T follicular helper cell (primary cell): ENCODE measurements around the gene CNTD1.

ENCODE experiments used
- DNase-seq: peaks from one replicate; pipeline ENCODE4 v3.0.0-alpha.2; 2020; ENCODE audit warnings: low read depth

Gene CNTD1

DNA sequence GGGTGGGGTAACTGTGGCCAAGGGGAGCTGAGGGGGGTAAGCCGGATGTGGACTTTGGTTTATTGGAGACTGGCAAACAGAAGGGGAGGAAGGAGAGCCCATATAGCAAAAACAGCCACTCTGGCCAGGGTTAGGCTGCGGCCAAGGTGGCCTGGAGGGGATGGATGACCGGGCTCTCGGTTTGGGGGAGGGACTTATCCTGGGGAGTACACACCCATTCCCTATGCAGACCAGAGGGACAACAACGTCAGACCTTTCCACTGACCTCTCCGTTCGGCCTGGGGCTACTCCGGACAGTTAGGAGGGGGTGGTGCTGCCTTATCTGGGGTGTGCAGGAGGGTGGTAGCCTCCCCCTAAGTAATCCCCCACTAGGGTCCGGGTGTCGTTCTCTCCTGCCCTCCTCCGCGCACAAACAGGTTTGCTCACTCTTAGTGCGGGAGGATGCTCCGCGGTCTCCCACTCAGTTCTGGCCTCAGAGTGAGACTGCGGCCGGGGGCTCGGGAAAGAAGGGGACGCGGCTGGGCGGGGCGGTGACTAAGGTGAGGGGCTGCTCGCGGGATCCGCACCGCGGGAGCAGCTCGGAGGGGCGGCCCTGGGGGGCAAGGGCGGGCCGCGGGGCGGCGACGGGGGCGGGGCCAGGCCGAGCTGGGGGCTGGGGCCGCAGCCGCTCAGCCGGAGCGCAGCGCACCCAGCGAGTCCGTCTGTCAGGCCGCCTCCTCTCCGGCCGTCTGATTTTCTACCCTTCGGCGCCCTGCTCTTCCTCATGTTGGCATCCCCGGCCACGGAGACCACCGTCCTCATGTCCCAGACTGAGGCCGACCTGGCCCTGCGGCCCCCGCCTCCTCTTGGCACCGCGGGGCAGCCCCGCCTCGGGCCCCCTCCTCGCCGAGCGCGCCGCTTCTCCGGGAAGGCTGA, 18.5 kb upstream of the CNTD1 start, which contains the start of gene WNK4:
Gene WNK4 (plus strand): TSS at position 675 of the 915 bp plus-strand sequence. CDS start 89 bp downstream, at position 764.
- DNase-seq, result no peak

DNA sequence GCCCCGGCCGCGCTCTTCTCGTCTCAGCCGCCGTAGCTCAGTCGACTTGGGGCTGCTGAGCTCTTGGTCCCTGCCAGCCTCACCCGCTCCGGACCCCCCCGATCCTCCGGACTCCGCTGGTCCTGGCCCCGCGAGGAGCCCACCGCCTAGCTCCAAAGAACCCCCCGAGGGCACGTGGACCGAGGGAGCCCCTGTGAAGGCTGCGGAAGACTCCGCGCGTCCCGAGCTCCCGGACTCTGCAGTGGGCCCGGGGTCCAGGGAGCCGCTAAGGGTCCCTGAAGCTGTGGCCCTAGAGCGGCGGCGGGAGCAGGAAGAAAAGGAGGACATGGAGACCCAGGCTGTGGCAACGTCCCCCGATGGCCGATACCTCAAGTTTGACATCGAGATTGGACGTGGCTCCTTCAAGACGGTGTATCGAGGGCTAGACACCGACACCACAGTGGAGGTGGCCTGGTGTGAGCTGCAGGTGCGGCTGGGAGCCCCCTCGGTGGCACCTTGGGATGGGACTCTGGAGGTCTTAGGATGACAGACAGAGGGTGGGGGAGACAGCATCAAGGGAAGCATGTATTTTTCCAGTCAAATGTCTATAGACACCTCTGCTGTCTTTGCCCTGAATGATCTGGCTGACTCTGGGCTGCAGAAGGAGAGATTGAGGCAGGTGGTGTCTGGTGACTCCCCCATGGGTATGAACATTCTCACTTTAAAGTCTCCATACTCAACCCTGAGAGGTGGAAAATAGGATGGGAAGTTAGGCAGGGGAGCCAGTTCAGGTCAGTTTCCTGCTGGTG, 17.6 kb upstream of the CNTD1 start:
- DNase-seq, result no peak

DNA sequence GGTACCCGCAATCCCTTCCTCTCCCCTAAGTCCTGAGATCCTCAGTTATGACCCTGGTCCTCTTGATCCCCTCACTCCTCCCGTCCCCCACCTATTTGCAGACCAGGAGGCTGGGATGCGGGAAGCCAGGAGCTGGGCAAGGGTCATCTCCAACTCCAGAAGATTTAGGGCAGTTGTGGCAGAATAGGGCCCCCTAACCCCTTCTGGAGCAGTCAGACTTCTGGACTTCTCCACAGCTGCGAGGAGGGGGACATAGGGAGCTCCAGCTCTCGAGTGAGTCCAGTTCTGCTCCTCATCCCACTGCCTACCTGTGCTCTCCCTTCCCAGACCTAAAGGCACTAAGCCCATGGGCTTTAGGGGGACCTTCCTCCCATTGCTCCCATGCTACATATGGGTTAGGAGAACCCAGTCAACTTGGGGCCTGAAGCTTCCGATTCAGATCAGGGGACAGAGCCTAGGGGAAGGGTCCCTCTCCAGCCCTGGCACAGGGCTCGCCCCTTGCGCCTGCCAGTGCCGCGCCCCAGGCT, 17.0 kb upstream of the CNTD1 start:
- DNase-seq, result no peak

DNA sequence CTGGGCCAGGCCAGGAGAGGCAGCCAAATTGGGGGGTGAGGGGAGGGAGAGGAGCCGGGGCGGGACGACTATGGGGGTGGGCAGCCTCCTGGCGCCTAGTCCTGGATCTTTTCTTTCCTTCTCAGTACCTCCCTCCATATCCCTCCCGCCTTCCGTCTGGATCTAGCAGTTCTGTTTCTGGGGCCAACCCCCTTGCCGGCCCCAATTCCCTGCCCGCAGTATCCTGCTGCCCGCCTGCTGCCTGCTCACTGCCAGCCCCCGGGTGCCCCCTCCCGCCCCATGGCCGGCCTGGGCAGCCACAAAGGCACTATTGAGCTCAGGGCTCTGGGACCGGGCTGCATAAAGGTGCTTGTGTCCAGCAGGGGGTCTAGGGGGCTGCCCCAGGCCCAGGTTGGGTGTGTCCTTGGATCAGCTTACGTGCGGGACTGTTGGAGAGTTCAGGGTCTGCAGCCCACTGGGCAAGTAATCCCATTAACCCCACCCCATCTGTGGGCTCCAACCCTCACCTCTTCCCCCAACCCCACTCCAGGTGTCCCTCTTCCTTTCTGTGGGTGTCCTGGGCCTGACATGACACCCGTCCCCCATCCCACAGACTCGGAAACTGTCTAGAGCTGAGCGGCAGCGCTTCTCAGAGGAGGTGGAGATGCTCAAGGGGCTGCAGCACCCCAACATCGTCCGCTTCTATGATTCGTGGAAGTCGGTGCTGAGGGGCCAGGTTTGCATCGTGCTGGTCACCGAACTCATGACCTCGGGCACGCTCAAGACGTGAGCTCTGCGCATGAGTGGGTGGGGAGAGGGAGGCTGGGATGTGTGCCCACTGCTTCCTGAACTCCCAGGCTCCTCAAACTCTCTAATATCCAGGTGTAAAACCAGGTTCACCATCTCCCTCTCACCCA, 16.2 kb upstream of the CNTD1 start:
- no peak for DNase-seq

DNA sequence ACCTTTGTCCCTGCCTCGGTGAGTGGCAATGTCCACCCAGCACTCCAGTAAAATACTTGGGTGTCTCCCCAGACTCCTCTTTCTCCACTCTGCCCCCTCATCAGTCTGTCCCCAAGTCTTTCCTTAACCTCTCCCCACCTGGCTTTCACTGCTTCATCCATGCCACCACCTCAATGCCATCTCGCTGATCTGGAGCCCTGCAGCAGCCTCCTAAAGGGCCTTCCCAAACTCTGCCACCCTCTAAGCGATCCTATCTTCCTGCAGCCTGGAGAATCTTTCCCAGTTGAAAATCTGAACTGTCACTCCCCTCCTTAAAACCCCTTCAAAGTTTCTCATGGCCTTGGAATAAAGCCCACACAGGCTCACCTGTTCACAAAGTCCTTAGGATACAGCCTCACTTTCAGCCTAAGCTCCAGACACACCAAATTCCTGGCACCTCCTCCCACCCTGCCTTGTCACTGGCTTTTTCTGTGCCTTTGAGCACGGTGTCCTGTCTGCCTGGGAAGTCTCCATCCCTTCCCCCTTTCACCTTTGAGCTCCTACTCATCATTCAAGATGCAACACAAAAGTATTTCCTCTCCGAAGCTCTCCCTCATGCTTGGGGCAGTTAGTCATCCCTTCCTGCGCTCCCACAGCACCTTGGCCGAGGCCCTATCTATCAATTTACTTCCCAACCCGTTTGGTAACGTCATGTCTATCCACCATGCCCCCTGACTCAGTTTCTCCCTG, 15.4 kb upstream of the CNTD1 start:
- no peak for DNase-seq

DNA sequence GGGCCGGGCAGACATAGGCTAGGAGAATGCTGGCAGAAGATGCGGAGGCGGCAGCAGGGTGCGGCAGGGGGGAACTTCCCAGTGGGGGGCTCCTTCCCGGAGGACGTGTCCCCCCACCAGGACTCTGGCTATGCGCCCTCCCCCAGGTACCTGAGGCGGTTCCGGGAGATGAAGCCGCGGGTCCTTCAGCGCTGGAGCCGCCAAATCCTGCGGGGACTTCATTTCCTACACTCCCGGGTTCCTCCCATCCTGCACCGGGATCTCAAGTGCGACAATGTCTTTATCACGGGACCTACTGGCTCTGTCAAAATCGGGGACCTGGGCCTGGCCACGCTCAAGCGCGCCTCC, 14.9 kb upstream of the CNTD1 start:
- DNase-seq, result no peak

DNA sequence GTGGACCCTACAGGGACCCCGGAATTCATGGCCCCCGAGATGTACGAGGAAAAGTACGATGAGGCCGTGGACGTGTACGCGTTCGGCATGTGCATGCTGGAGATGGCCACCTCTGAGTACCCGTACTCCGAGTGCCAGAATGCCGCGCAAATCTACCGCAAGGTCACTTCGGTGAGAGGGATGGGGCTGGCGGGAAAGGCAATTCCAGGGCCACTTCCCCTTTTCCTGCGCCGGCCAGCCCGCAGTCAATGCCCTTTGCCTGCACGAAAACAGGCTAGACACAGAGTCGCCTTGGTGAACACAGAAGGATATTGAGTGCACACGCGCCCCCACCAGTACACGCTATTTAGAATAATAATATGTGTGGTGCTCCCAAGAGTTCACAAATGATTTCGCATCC, 14.3 kb upstream of the CNTD1 start:
- DNase-seq, result no peak

DNA sequence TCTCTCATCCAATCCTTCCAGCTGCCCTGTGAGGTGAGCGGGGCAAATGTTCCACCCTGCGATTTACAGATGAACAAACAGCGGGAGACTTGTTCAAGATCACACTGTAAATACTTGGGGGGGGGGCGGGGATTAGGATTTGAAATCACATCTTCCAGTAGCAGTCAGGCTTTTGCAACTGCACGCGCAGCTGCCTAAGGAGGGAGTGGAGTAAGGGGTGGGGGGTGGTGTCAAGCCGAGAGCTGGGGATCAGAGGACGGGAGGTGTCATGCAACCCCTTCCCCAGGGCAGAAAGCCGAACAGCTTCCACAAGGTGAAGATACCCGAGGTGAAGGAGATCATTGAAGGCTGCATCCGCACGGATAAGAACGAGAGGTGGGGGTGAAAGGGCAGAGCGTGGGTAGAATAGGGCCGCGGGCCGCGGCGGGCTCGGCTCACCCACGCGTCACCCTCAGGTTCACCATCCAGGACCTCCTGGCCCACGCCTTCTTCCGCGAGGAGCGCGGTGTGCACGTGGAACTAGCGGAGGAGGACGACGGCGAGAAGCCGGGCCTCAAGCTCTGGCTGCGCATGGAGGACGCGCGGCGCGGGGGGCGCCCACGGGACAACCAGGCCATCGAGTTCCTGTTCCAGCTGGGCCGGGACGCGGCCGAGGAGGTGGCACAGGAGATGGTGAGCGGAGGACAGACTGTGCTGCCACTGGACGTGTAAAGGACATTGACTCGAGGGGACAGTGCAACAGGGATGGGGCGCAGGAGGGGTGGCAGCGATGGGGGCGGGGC, 13.7 kb upstream of the CNTD1 start:
- DNase-seq, result no peak

DNA sequence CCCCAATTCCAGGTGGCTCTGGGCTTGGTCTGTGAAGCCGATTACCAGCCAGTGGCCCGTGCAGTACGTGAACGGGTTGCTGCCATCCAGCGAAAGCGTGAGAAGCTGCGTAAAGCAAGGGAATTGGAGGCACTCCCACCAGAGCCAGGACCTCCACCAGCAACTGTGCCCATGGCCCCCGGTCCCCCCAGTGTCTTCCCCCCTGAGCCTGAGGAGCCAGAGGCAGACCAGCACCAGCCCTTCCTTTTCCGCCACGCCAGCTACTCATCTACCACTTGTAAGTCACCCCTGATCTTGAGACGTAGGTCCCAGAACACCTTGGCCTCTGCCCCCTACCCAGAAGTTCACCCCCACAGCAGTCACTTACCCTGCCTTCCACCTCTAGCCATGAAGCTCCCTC, 11.4 kb upstream of the CNTD1 start:
- no peak for DNase-seq

DNA sequence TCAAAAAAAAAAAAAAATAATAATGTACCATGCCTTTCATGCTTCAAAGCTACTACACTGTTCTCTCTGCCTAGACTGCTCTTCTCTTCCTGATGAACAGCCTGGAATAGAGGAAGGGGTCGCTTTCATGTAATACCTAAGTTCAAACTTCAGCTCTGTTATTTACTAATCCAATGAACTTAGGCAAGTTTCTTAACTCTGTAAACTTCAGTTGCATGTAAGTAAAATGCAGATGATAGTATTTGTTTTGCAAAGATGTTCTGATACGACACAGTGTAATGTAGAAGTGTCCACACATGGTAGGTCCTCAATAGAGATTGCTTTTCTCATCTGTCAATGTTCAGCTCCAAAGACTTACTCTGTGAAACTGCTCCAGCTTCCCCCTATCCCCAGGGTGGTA, 6.7 kb upstream of the CNTD1 start:
- no peak for DNase-seq

DNA sequence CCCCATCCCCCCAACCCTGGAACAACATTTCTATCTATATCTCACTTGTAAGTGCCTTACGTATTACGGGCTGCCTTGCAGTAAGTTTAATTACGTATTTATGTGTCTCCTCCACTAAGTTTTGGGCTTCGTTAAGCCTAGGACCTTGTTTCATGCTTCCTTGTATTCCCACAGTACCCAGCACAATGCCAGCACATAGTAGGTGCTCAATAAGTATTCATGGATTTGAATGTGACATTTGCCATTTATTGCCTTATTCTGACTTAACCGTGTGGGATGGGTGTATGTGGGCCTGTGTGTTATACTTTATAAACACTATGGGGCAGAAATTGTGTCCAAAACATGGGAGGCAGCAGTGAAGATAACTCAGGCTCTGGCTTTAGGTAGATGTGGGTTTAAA, 6.1 kb upstream of the CNTD1 start:
- no peak for DNase-seq

DNA sequence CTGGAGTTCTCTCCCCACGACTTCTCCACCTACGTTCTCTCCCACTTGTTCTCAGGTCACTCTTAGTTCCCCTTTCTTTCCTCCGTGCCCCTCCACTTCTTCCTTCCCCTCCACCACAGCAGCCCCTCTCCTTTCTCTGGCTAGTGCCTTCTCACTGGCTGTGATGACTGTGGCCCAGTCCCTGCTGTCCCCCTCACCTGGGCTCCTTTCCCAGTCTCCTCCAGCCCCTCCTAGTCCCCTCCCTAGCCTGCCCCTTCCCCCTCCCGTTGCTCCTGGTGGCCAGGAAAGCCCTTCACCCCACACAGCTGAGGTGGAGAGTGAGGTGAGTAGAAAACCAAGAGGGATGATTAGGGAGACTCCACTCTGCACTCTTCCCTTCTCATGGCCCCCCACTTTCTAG, 3.6 kb upstream of the CNTD1 start:
- no peak for DNase-seq

DNA sequence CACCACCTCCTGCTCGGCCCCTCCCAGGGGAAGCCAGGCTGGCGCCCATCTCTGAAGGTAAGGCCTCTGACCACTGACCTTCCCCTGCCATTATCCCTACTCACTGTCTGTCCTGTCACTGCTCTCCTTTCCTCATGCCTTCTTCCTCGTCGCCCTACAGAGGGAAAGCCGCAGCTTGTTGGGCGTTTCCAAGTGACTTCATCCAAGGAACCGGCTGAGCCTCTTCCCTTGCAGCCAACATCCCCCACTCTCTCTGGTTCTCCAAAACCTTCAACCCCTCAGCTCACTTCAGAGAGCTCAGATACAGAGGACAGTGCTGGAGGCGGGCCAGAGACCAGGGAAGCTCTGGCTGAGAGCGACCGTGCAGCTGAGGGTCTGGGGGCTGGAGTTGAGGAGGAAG, 3.2 kb upstream of the CNTD1 start:
- no peak for DNase-seq

DNA sequence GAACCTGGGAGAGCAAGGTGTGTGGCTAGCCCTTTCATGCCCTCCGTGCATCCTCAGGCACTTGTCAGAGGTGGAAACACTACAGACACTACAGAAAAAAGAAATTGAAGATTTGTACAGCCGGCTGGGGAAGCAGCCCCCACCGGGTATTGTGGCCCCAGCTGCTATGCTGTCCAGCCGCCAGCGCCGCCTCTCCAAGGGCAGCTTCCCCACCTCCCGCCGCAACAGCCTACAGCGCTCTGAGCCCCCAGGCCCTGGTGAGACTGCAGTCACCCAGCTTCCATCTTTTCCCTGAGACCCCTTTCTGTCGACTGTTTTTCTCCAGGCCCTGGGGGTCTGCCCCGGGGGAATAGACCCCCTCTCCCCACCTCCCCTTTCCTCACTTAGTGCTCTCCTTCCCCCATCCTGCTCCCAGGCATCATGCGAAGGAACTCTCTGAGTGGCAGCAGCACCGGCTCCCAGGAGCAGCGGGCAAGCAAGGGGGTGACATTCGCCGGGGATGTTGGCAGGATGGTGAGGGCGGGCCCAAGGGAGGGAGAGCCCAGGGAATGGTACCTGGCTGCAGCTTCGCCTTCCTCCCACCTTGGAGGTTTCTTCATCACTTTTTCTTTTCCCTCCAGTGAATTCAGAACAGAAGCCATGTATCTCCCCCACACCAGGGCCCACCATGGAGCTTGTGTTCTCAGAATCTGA, 2.4 kb upstream of the CNTD1 start:
- DNase-seq, result no peak

DNA sequence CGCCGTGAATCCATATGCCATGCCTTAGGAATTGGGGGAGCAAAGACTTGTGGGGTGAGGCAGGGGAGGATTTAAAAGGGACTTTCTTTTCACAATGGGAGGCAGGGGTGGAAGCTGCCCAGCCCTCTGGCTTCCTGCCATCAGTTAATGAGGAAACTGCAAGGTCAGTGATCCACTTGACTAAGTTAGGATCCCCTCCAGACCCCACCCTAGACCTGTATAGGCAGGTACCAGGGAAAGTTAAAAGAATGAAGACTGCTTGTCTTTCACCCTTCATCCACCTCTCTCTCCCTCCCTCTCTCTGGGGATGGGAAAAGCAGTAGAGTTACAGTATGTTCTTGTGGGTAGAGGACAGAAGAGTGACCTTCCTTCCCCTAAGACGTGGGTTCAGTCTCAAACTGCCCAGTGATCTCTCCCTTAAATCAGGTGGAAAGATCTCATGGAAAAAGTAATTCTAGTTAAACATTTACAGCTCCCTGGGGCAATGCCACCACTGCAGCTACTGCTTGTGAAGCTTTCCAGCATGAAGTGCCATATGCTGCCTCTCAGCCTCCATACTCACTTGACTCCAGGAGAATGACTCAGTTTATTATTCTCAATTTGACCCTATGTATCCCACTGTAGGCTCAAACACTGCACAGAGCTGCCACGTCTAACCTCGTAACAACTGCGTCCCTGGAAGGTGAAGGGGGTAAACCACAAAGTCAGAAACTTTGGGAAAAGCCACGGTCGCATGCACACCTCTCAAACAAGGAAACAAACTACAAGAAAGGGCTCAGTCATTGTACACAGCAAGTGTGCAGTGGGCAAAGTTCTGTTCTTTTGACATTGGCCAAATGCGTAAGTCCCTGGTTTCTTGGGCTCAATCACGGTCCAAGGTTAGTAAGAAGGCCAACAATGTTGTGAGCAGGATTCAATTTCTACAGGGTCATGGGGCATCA, 1.3 kb upstream of the CNTD1 start:
- no peak for DNase-seq

DNA sequence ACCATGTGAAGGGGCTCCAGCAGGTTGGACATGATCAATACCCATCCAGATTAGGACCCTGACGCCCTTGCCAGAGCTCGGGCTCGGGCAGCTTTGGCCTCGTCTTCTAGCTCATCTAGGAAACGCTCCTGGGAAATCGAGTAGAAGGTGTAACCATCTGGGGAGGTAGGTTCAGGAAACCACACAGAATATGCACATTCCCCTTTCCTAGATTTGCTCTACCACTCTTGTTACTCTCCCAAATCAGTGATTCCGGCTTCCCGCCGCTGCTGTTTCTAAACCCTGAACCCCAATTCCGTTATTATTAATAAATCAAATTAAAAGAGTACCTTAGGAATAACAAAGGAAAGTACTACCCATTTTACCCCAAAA, 664 bp upstream of the CNTD1 start:
- no peak for DNase-seq

DNA sequence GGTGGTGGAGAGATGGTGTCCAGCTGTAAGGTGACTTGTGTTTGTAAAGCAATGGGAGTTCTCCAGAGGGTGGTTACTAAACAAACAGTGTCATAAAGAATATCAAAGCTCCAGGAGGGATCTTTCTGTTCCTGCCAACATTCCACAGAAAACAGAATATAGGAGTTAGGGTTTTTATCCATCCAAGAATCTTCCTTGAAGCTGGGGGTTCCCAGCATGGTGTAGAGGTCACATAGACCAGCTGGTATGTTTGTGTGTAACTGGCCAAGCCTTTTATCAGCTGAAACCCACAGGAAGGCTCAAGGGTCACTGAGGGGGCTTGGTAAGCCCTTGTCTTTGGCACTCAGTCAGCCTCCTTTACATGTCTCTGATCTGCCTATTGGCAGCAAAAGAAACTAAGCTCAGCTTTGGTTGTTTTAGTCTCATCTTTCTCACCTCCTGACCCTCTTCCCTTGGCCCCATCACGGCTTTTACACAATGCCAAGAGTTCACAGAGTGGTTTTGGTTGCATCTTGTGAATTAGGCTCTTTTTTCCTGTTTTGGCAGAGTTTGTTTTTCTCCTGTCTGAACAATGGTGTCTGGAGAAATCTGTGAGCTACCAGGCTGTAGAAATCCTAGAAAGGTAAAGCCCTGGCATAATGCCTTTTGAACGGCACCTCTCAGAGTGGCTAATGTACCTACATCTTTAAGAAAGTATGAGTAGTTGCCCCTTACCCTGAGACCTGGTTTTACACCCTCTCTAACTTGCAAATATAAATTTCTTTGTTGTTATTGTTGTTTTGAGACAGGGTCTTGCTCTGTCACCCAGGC, 4.6 kb downstream of the CNTD1 start:
- DNase-seq, result no peak

DNA sequence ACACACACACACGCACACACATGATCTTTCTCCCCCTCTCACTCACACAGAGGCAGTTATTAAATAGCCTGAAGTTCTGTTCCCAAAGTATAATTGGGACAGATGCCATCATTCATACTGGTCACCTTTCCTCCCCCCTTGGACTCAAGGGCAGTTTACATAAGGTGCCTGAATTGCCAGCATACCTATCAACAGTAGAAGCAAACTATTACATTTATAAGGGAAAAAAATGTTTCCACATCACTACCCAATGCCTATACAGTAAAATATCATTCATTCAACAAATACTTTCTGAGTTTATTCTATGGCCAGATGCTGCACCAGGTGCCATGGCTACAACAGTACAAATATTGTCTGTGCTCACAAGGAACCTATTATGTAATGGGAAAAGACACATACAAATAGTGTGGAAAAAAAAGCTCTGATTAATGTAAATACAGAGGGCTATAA, 6.3 kb downstream of the CNTD1 start:
- DNase-seq, result no peak
